Panc1 (cell line): Measurements from ENCODE around the gene PDXK. TPM values are rescaled to one million over a fixed set of nuclear protein-coding genes. Genes with fewer than 3 reads are reported as not detected.

ENCODE experiments used
- ATAC-seq: fragments of 200-7000 bp; cut with Tn5 transposase; 2 replicates; pipeline ENCODE4 v1.9.1; 2020; ENCODE audit warnings: mild to moderate bottlenecking, moderate library complexity
- BruUV-seq: library from RNA; stranded (reverse); fragments of 400-500 nt; replicated peaks from 2 replicates; lab custom pipeline; 2021; lab: Mats Ljungman, UMichigan
- CTCF ChIA-PET: fragments of 300-600 bp; sonication (Branson Sonifier 250); formaldehyde crosslinking; loops from one replicate; lab custom pipeline; 2022; ENCODE audit warnings: antibody characterized with exemption; lab: Charles Lee
- POLR2A ChIA-PET: fragments of 300-600 bp; sonication (Branson Sonifier 250); formaldehyde crosslinking; loops from one replicate; lab custom pipeline; 2022; ENCODE audit warnings: antibody characterized with exemption; lab: Charles Lee
- DNase-seq: peaks from one replicate; pipeline ENCODE4 v3.0.0-alpha.2; 2010; ENCODE audit warnings: low read depth, low spot score
- H3K27ac ChIP-seq: 2 replicates; pipeline ENCODE4 v1.5.1; 2011; ENCODE audit warnings: mild to moderate bottlenecking, low read length, inconsistent platforms
- H3K27me3 ChIP-seq: fragments of 200-500 bp; sonication (Bioruptor generic); 2 replicates; pipeline ENCODE4 v1.6.0; 2014; ENCODE audit warnings: low read length, inconsistent platforms; ENCODE audit not compliant: control insufficient read depth, insufficient read depth
- H3K36me3 ChIP-seq: fragments of 200-500 bp; sonication (Bioruptor generic); 2 replicates; pipeline ENCODE4 v1.5.1; 2014; ENCODE audit warnings: inconsistent platforms, mild to moderate bottlenecking, low read length, moderate library complexity; ENCODE audit not compliant: control insufficient read depth, insufficient read depth
- H3K4me1 ChIP-seq: 2 replicates; pipeline ENCODE4 v1.5.1; 2011; ENCODE audit warnings: inconsistent platforms, mild to moderate bottlenecking, low read length, moderate library complexity; ENCODE audit not compliant: control insufficient read depth, insufficient read depth
- H3K4me3 ChIP-seq, 2 experiments: 2 replicates each; pipeline ENCODE4 v1.5.1; 2011 to 2012; ENCODE audit warnings: low read depth in 2 of 2, low read length in 2 of 2, mild to moderate bottlenecking in 2 of 2, inconsistent platforms in 1 of 2, moderate library complexity in 1 of 2
- H3K9me3 ChIP-seq: fragments of 200-500 bp; sonication (Bioruptor generic); 2 replicates; pipeline ENCODE4 v1.5.1; 2014; ENCODE audit warnings: low read depth, mild to moderate bottlenecking, inconsistent platforms, low read length, moderate library complexity; ENCODE audit not compliant: control insufficient read depth, insufficient read depth
- CTCF ChIP-seq: fragments of 450-650 bp; IDR thresholded peaks from 2 replicates; pipeline ENCODE4 v1.5.1; 2017; ENCODE audit warnings: mild to moderate bottlenecking
- POLR2AphosphoS5 ChIP-seq: IDR thresholded peaks from 2 replicates; pipeline ENCODE4 v1.6.1; 2012; ENCODE audit warnings: mild to moderate bottlenecking, low read depth, low read length, moderate library complexity
- REST ChIP-seq, 2 experiments: IDR thresholded peaks; 2 replicates each; pipeline ENCODE4 v1.6.1; 2011 to 2012; ENCODE audit warnings: low read depth in 2 of 2, control low read depth in 1 of 2, low read length in 1 of 2, mild to moderate bottlenecking in 1 of 2, moderate library complexity in 1 of 2; ENCODE audit not compliant: insufficient read depth in 1 of 2
- SIN3A ChIP-seq: IDR thresholded peaks from 2 replicates; pipeline ENCODE4 v1.6.1; 2012; ENCODE audit warnings: low read depth, mild to moderate bottlenecking, low read length, moderate library complexity, borderline replicate concordance; ENCODE audit not compliant: insufficient read depth
- TCF7L2 ChIP-seq: IDR thresholded peaks from 2 replicates; pipeline ENCODE4 v1.6.1; 2011; ENCODE audit warnings: mild to moderate bottlenecking, low read depth, low read length, inconsistent platforms
- in situ Hi-C: cut with HindIII; loops from 2 replicates; pipeline ENCODE4 v1.10.0; 2016; ENCODE audit warnings: low sequenced_read_pairs, low pct_unique_long_range_greater_than_20kb
- intact Hi-C: fragments of 100-400 bp; cut with micrococcal nuclease; formaldehyde crosslinking; loops from one replicate; pipeline ENCODE4 v1.10.0; 2022; ENCODE audit not compliant: unreplicated experiment
- total RNA-seq: library from RNA; stranded (reverse); gene quantifications from one replicate; pipeline ENCODE4 v1.2.1, GENCODE V29; 2021; ENCODE audit not compliant: unreplicated experiment

PDXK gene
- total RNA-seq, 1 experiment from 2014 or later, result 184 TPM

GRCh38 chr21:43808832-43809251 is 89.9 kb downstream of the PDXK start:
- in situ Hi-C loops, result no loop called here
- Histone ChIP-seq H3K36me3 (no peaks in the 10 kb centered on the region), H3K9me3 (no peaks in the 10 kb centered on the region), H3K4me1 (peaks cover 18% of the 10 kb centered on the region), H3K27me3 (no peaks in the 10 kb centered on the region), H3K27ac (no peak overlapping the region), H3K4me3 (no peak overlapping the region)
- intact Hi-C loops, result no loop called here
- POLR2A ChIA-PET, result interaction anchor here (0.6 kb wide), 1 partner anchor 284 kb away, joined by 4 read pairs; no protein-coding TSS in a partner anchor
- no TSS peak for BruUV-seq
- CTCF ChIA-PET, result interaction anchor here (0.5 kb wide), 1 partner anchor 57 kb away, joined by 4 read pairs; no protein-coding TSS in a partner anchor
- TF ChIP-seq CTCF (no peak), TCF7L2 (no peak), SIN3A (no peak), REST (IDR thresholded peaks at IDR 0.05; ENCODE audit: insufficient read depth in 1 of 2, low read depth in 2 of 2, low read length in 1 of 2) (no peak), POLR2AphosphoS5 (no peak)
- ATAC-seq (no peak), DNase-seq (no peak)

- no peak overlapping the region for H3K27ac ChIP-seq
- H3K27me3 ChIP-seq, result no peaks in the 10 kb centered on the region
- POLR2A ChIA-PET, result no interaction called here
- intact Hi-C loops (no loop called here), in situ Hi-C loops (no loop called here)
- ATAC-seq, result no peak
- TF ChIP-seq SIN3A (no peak), TCF7L2 (no peak), POLR2AphosphoS5 (no peak), CTCF (no peak), REST (IDR thresholded peaks at IDR 0.05; ENCODE audit: insufficient read depth in 1 of 2, low read depth in 2 of 2, low read length in 1 of 2) (no peak)
- H3K4me1 ChIP-seq, result peaks cover 18% of the 10 kb centered on the region
- no peaks in the 10 kb centered on the region for H3K36me3 ChIP-seq
- CTCF ChIA-PET, result no interaction called here
- no TSS peak for BruUV-seq
- H3K4me3 ChIP-seq, result no peak overlapping the region
- DNase-seq, result no peak
- no peaks in the 10 kb centered on the region for H3K9me3 ChIP-seq
Observed at GRCh38 chr21:43809346-43809799, 90.4 kb downstream of the PDXK start.
